NCI-H146 (cell line): ENCODE results near the gene SLC25A48.

ENCODE experiments used
- DNase-seq: peaks from one replicate; lab custom pipeline; 2025; lab: John Stamatoyannopoulos, UW

The SLC25A48 gene

GRCh38 chr5:135881244-135881643, 46.8 kb downstream of the SLC25A48 start:
- no peak for DNase-seq

GRCh38 chr5:135881819-135882218, 47.4 kb downstream of the SLC25A48 start:
- DNase-seq: no peak

- no peak for DNase-seq
These were observed 48.6 kb downstream of the SLC25A48 start for GRCh38 chr5:135883026-135883425.

GRCh38 chr5:135883441-135883840, 49.0 kb downstream of the SLC25A48 start:
- no peak for DNase-seq

GRCh38 chr5:135885031-135885430, 50.6 kb downstream of the SLC25A48 start:
- no peak for DNase-seq

- DNase-seq: no peak
These were observed 51.7 kb downstream of the SLC25A48 start for GRCh38 chr5:135886136-135886535.

GRCh38 chr5:135887447-135887864, 53.0 kb downstream of the SLC25A48 start:
- DNase-seq: peak; percentile 70

GRCh38 chr5:135887881-135888614, 53.6 kb downstream of the SLC25A48 start:
- DNase-seq: no peak

GRCh38 chr5:135890296-135890695, 55.8 kb downstream of the SLC25A48 start:
- no peak for DNase-seq

GRCh38 chr5:135890867-135891266, 56.4 kb downstream of the SLC25A48 start:
- peak; percentile 62 for DNase-seq

- DNase-seq: peak; percentile 62
These were observed 56.8 kb downstream of the SLC25A48 start for GRCh38 chr5:135891268-135891667.

- peak; percentile 55 for DNase-seq
These were observed 57.3 kb downstream of the SLC25A48 start for GRCh38 chr5:135891791-135892190.

GRCh38 chr5:135894276-135894675, 59.8 kb downstream of the SLC25A48 start:
- no peak for DNase-seq

GRCh38 chr5:135894789-135895188, 60.3 kb downstream of the SLC25A48 start:
- DNase-seq: peak; percentile 40

GRCh38 chr5:135895474-135896006, 61.1 kb downstream of the SLC25A48 start, which contains the start of gene IL9:
TSS of gene IL9 (minus strand) at chr5:135895841. CDS start at chr5:135895816, 25 bp downstream.
- DNase-seq: no peak

- no peak for DNase-seq
These were observed 64.2 kb downstream of the SLC25A48 start for GRCh38 chr5:135898651-135899050.

GRCh38 chr5:135900276-135900675, 65.8 kb downstream of the SLC25A48 start:
- DNase-seq: no peak

GRCh38 chr5:135901633-135902032, 67.2 kb downstream of the SLC25A48 start:
- DNase-seq: no peak

- DNase-seq: no peak
These were observed 70.7 kb downstream of the SLC25A48 start for GRCh38 chr5:135905144-135905543.

- no peak for DNase-seq
These were observed 79.5 kb downstream of the SLC25A48 start for GRCh38 chr5:135913713-135914626.

- DNase-seq: no peak
These were observed 81.1 kb downstream of the SLC25A48 start for GRCh38 chr5:135915466-135916001.

- DNase-seq: no peak
These were observed 82.3 kb downstream of the SLC25A48 start for GRCh38 chr5:135916638-135917263.
